A549 (cell line): ENCODE data around the gene MAPKAPK5. TPM values are rescaled to one million over a fixed set of nuclear protein-coding genes. Genes with fewer than 3 reads are reported as not detected.

Experiments used
- ATAC-seq, 2 experiments: fragments of 200-7000 bp in 1 of 2; fragments of >200 bp in 1 of 2; cut with Nextera tagmentation in 1 of 2; cut with Tn5 transposase in 1 of 2; 3 replicates each; pipeline versions ENCODE4 v1.8.0 to v1.9.1; 2018 to 2020; ENCODE audit warnings: mild to moderate bottlenecking in 1 of 2, moderate library complexity in 1 of 2
- CTCF ChIA-PET: fragments of 300-600 bp; sonication (Branson Sonifier 250); formaldehyde crosslinking; extraction: SDS; loops from one replicate; lab custom pipeline; 2021; ENCODE audit warnings: antibody characterized with exemption, inconsistent platforms; lab: Yijun Ruan, JAX
- POLR2A ChIA-PET: fragments of 350-600 bp; formaldehyde crosslinking; extraction: SDS; loops from one replicate; lab custom pipeline; 2021; ENCODE audit warnings: antibody characterized with exemption, inconsistent platforms; lab: Yijun Ruan, JAX
- DNase-seq, 2 experiments: peaks; one replicate each; pipeline versions ENCODE4 v3.0.0 to v3.0.0-alpha.2; 2011 to 2016; ENCODE audit warnings: low read depth in 1 of 2, low spot score in 1 of 2
- FAIRE-seq: peaks from 2 replicates; lab custom pipeline; 2011; peaks lifted over from hg19 to GRCh38; lab: Jason Lieb, UNC
- H3K27ac ChIP-seq, 2 experiments: fragments of >200 bp; sonication (Bioruptor Twin); formaldehyde crosslinking; 3 replicates each; pipeline ENCODE4 v1.5.1; 2016 to 2017
- H3K4me1 ChIP-seq: fragments of >200 bp; sonication (Bioruptor Twin); formaldehyde crosslinking; 3 replicates; pipeline ENCODE4 v1.6.1; 2016
- H3K4me2 ChIP-seq: fragments of >200 bp; sonication (Bioruptor Twin); formaldehyde crosslinking; 3 replicates; pipeline ENCODE4 v1.6.1; 2016
- H3K4me3 ChIP-seq: fragments of >200 bp; sonication (Bioruptor Twin); formaldehyde crosslinking; 3 replicates; pipeline ENCODE4 v1.5.1; 2016
- H3K9me3 ChIP-seq: fragments of >200 bp; sonication (Bioruptor Twin); formaldehyde crosslinking; 3 replicates; pipeline ENCODE4 v1.6.1; 2016
- CBX2 ChIP-seq: fragments of 200-600 bp; sonication (generic); IDR thresholded peaks from 2 replicates; pipeline ENCODE4 v1.6.1; 2016; ENCODE audit warnings: low read depth, mild to moderate bottlenecking, borderline replicate concordance
- ESRRA ChIP-seq: fragments of 150-350 bp; IDR thresholded peaks from 2 replicates; pipeline ENCODE4 v1.6.1; 2014; ENCODE audit warnings: mild to moderate bottlenecking, low read length, borderline replicate concordance
- HEYL ChIP-seq: fragments of 250-450 bp; sonication (Bioruptor Pico); IDR thresholded peaks from 2 replicates; pipeline ENCODE4 v1.8.0; 2021; ENCODE audit warnings: mild to moderate bottlenecking, moderate library complexity
- KDM1A ChIP-seq: fragments of 200-600 bp; sonication (generic); IDR thresholded peaks from 2 replicates; pipeline ENCODE4 v1.6.1; 2016; ENCODE audit warnings: low read depth, mild to moderate bottlenecking
- KDM5A ChIP-seq: fragments of 200-600 bp; sonication (generic); IDR thresholded peaks from 2 replicates; pipeline ENCODE4 v1.6.1; 2016; ENCODE audit warnings: antibody characterized with exemption, mild to moderate bottlenecking
- RARB ChIP-seq: fragments of 250-450 bp; sonication (Bioruptor Pico); IDR thresholded peaks from 2 replicates; pipeline ENCODE4 v1.8.0; 2021; ENCODE audit warnings: mild to moderate bottlenecking, moderate library complexity
- RFX5 ChIP-seq: fragments of 450-650 bp; IDR thresholded peaks from 2 replicates; pipeline ENCODE4 v1.7.1; 2014; ENCODE audit warnings: antibody characterized with exemption, mild to moderate bottlenecking, moderate library complexity
- SMC3 ChIP-seq: fragments of >200 bp; sonication (Bioruptor Twin); formaldehyde crosslinking; IDR thresholded peaks from 3 replicates; pipeline ENCODE4 v1.6.1; 2018; ENCODE audit warnings: inconsistent platforms
- ZC3H11A ChIP-seq: fragments of 450-650 bp; IDR thresholded peaks from 2 replicates; pipeline ENCODE4 v1.6.1; 2014; ENCODE audit warnings: antibody characterized with exemption, mild to moderate bottlenecking
- ZNF302 ChIP-seq: fragments of 250-450 bp; sonication (Bioruptor Pico); IDR thresholded peaks from 2 replicates; pipeline ENCODE4 v1.9.0; 2021; ENCODE audit warnings: inconsistent platforms, mild to moderate bottlenecking, moderate library complexity
- ZSCAN20 ChIP-seq: fragments of 250-450 bp; sonication (Bioruptor Pico); IDR thresholded peaks from 2 replicates; pipeline ENCODE4 v1.8.0; 2022; ENCODE audit warnings: mild to moderate bottlenecking, moderate library complexity
- WGBS: methylation state at CpG from one replicate; pipeline ENCODE4 v1.1.6; 2017; ENCODE audit errors: missing lambda C conversion rate; 5-methylcytosine and 5-hydroxymethylcytosine counted together
- polyA plus RNA-seq, 4 experiments: library from polyadenylated mRNA; depleted of rRNA in 3 of 4; stranded (reverse); fragments of >200 nt; fragmentation: RNase III in 1 of 4; extraction: RNeasy Plus Mini Kit Qiagen cat#74134 plus additional on column Dnase treatment in 1 of 4; gene quantifications; 2 replicates in 3 of 4; 3 replicates in 1 of 4; pipeline ENCODE4 v1.2.3, GENCODE V29; 2011 to 2017
- TF ChIP-seq, protein P1 (sequence below): fragments of 200-600 bp; sonication (generic); IDR thresholded peaks from 2 replicates; pipeline ENCODE4 v1.6.1; 2016; ENCODE audit warnings: antibody characterized with exemption, mild to moderate bottlenecking, moderate library complexity
- TF ChIP-seq, protein P2 (sequence below): IDR thresholded peaks from 2 replicates; pipeline ENCODE4 v1.6.1; 2012
- TF ChIP-seq, protein P3 (sequence below): fragments of 250-450 bp; sonication (Bioruptor Pico); IDR thresholded peaks from 2 replicates; pipeline ENCODE4 v1.5.0; 2021; ENCODE audit warnings: mild to moderate bottlenecking, moderate library complexity, borderline replicate concordance

MAPKAPK5 gene
- polyA plus RNA-seq, 2 of the 4 experiments (the other 2 are of a cell fraction): 33.9 to 69.5 TPM

DNA sequence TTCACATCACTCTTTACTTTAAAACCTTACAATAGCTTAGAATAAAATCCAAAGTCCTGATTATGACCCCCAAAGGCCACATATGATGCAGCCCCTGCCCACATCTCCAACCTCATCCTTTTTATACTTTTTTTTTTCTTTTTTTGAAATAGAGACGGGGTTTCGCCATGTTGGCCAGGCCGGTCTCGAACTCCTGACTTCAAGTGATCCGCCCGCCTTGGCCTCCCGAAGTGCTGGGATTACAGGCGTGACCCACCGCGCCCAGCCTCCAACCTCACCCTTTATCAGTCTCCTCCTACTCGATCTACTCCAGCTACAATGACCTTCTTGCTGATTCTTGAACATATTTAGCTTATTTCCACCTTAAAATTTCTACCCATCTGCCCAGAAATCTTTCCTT, 1.2 kb upstream of the MAPKAPK5 start:
- H3K4me3 ChIP-seq: peak overlapping the region; percentile 71
- CTCF ChIA-PET: interaction anchor here (0.9 to 2.3 kb wide), 2 partner anchors 12 to 28 kb away, joined by 3 to 7 read pairs; no protein-coding TSS in a partner anchor

DNA sequence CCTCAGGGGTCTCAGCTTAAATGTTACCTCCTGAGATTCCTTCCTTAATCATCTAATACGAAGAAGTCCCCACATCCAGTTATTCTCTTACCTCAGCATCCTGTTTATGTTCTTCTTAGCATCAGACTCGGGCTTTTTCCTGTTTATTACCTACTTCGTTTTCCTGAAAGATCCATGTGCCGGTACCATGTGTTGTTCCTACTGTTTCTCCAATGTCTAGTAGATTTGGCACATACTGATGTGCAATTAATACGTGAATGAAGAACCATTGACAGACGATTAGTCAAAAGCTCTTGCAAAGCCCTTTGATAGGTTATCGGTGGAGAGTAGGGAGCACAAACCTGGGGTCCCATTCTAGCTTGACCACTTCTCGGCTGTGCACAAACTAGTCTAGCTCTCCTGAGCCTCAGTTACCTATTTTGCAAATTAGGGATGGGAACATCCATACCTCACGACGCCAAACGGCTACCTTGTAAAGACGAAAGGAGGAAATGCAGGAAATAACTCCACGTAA, 735 bp upstream of the MAPKAPK5 start:
- Histone ChIP-seq H3K9me3 (no peaks in the 10 kb centered on the region), H3K4me2 (peak overlapping the region; percentile 97), H3K4me1 (peaks cover 21% of the 10 kb centered on the region; the same call in 2 of the 3 replicates), H3K27ac (peak overlapping the region; percentile 95 to 96), H3K4me3 (peak overlapping the region; percentile 71)
- no peak for FAIRE-seq
- DNase-seq: no peak
- ATAC-seq: no peak; a peak in 1 of 6 replicates
- ChIA-PET CTCF (interaction anchor here (0.9 to 2.3 kb wide), 4 partner anchors 13 to 1332 kb away, joined by 3 to 7 read pairs (median 4); no protein-coding TSS in a partner anchor), POLR2A (interaction anchor here (0.6 to 1.4 kb wide), 5 partner anchors 24 to 242 kb away, joined by 3 to 4 read pairs (median 3); partner anchors contain the start of genes ACAD10, ATXN2, BRAP and ERP29)
- 2% methylated on average over 13 of the region's 13 CpGs for WGBS
- TF ChIP-seq ESRRA (no peak), KDM5A (peak; percentile 48; the same call in 1 of the 2 replicates), RARB (CRISPR knock-in tag) (no peak), KDM1A (no peak), ZNF302 (no peak)
- TF ChIP-seq, protein P1, sequence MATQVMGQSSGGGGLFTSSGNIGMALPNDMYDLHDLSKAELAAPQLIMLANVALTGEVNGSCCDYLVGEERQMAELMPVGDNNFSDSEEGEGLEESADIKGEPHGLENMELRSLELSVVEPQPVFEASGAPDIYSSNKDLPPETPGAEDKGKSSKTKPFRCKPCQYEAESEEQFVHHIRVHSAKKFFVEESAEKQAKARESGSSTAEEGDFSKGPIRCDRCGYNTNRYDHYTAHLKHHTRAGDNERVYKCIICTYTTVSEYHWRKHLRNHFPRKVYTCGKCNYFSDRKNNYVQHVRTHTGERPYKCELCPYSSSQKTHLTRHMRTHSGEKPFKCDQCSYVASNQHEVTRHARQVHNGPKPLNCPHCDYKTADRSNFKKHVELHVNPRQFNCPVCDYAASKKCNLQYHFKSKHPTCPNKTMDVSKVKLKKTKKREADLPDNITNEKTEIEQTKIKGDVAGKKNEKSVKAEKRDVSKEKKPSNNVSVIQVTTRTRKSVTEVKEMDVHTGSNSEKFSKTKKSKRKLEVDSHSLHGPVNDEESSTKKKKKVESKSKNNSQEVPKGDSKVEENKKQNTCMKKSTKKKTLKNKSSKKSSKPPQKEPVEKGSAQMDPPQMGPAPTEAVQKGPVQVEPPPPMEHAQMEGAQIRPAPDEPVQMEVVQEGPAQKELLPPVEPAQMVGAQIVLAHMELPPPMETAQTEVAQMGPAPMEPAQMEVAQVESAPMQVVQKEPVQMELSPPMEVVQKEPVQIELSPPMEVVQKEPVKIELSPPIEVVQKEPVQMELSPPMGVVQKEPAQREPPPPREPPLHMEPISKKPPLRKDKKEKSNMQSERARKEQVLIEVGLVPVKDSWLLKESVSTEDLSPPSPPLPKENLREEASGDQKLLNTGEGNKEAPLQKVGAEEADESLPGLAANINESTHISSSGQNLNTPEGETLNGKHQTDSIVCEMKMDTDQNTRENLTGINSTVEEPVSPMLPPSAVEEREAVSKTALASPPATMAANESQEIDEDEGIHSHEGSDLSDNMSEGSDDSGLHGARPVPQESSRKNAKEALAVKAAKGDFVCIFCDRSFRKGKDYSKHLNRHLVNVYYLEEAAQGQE: no peak
- TF ChIP-seq, protein P2, sequence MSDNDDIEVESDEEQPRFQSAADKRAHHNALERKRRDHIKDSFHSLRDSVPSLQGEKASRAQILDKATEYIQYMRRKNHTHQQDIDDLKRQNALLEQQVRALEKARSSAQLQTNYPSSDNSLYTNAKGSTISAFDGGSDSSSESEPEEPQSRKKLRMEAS: no peak

More for the DNA sequence above, 1.2 kb upstream of the MAPKAPK5 start:
- FAIRE-seq (no peak), ATAC-seq (no peak), DNase-seq (no peak)
- peak overlapping the region; percentile 97 for H3K4me2 ChIP-seq
- WGBS: 11% methylated on average over 11 of the region's 11 CpGs
- H3K27ac ChIP-seq: peak overlapping the region; percentile 95 to 96; a peak in 5 of 6 replicates
- TF ChIP-seq ZC3H11A: no peak
- TF ChIP-seq HEYL (CRISPR knock-in tag): no peak
- no peak for TF ChIP-seq ZSCAN20 (CRISPR knock-in tag)
- no peak for TF ChIP-seq KDM5A
- no peak for TF ChIP-seq RFX5
- TF ChIP-seq CBX2: no peak
- no peak for TF ChIP-seq SMC3
- TF ChIP-seq, protein P3, sequence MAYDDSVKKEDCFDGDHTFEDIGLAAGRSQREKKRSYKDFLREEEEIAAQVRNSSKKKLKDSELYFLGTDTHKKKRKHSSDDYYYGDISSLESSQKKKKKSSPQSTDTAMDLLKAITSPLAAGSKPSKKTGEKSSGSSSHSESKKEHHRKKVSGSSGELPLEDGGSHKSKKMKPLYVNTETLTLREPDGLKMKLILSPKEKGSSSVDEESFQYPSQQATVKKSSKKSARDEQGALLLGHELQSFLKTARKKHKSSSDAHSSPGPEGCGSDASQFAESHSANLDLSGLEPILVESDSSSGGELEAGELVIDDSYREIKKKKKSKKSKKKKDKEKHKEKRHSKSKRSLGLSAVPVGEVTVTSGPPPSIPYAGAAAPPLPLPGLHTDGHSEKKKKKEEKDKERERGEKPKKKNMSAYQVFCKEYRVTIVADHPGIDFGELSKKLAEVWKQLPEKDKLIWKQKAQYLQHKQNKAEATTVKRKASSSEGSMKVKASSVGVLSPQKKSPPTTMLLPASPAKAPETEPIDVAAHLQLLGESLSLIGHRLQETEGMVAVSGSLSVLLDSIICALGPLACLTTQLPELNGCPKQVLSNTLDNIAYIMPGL (CRISPR knock-in tag): no peak
- POLR2A ChIA-PET: interaction anchor here (0.9 to 1.2 kb wide), 3 partner anchors 155 to 242 kb away, joined by 3 to 4 read pairs (median 3); partner anchors contain the start of genes ACAD10, ATXN2, BRAP and ERP29
- no peaks in the 10 kb centered on the region for H3K9me3 ChIP-seq
- peaks cover 21% of the 10 kb centered on the region; the same call in 2 of the 3 replicates for H3K4me1 ChIP-seq
